IMR-90 (cell line): ENCODE results near the gene CBL. TPM values are rescaled to one million over a fixed set of nuclear protein-coding genes. Genes with fewer than 3 reads are reported as not detected.

Experiments
- ATAC-seq: fragments of 200-7000 bp; cut with Tn5 transposase; 2 replicates; pipeline ENCODE4 v1.9.1; 2020; ENCODE audit warnings: low read depth, mild to moderate bottlenecking, moderate library complexity
- BruUV-seq: library from RNA; stranded (reverse); fragments of 400-500 nt; replicated peaks from 2 replicates; lab custom pipeline; 2021; lab: Mats Ljungman, UMichigan
- CTCF ChIA-PET: fragments of 300-600 bp; formaldehyde crosslinking; extraction: SDS; loops from one replicate; lab custom pipeline; 2021; ENCODE audit warnings: antibody characterized with exemption; lab: Yijun Ruan, JAX
- POLR2A ChIA-PET: fragments of 300-600 bp; sonication (Branson Sonifier 250); formaldehyde crosslinking; loops from one replicate; lab custom pipeline; 2022; ENCODE audit warnings: antibody characterized with exemption; ENCODE audit not compliant: unreplicated experiment; lab: Charles Lee
- DNase-seq: peaks from one replicate; pipeline ENCODE4 v3.0.0; 2013
- H2AFZ ChIP-seq: replicated peaks from 2 replicates; pipeline ENCODE3; 2013; ENCODE audit warnings: low read length, mild to moderate bottlenecking; ENCODE audit not compliant: poor library complexity
- H2AK5ac ChIP-seq: 2 replicates; pipeline ENCODE4 v1.6.1; 2013; ENCODE audit warnings: low read depth, low read length, inconsistent platforms
- H2AK9ac ChIP-seq: replicated peaks from 2 replicates; pipeline ENCODE3; 2013; ENCODE audit warnings: mild to moderate bottlenecking, low read depth, low read length, moderate library complexity; ENCODE audit not compliant: poor library complexity
- H2BK120ac ChIP-seq: 2 replicates; pipeline ENCODE4 v1.6.1; 2013; ENCODE audit warnings: low read depth, low read length, inconsistent platforms
- H2BK15ac ChIP-seq: 3 replicates; pipeline ENCODE4 v1.6.1; 2013; ENCODE audit warnings: low read depth, low read length, inconsistent platforms
- H2BK20ac ChIP-seq: 2 replicates; pipeline ENCODE4 v1.6.1; 2013; ENCODE audit warnings: low read depth, mild to moderate bottlenecking, inconsistent platforms, low read length, moderate library complexity
- H2BK5ac ChIP-seq: 2 replicates; pipeline ENCODE4 v1.6.1; 2013; ENCODE audit warnings: mild to moderate bottlenecking, low read depth, low read length, inconsistent platforms; ENCODE audit not compliant: poor library complexity, severe bottlenecking
- H3K14ac ChIP-seq: replicated peaks from 2 replicates; pipeline ENCODE4 v1.6.1; 2013; ENCODE audit warnings: low read depth, low read length, inconsistent platforms
- H3K18ac ChIP-seq: 2 replicates; pipeline ENCODE4 v1.6.1; 2013; ENCODE audit warnings: low read depth, low read length, control low read depth
- H3K23ac ChIP-seq: 2 replicates; pipeline ENCODE4 v1.6.1; 2013; ENCODE audit warnings: low read depth, low read length, inconsistent platforms
- H3K27ac ChIP-seq: 2 replicates; pipeline ENCODE4 v1.5.1; 2013; ENCODE audit warnings: mild to moderate bottlenecking, control low read depth, low read length; ENCODE audit not compliant: insufficient read depth
- H3K27me3 ChIP-seq: 2 replicates; pipeline ENCODE4 v1.6.1; 2013; ENCODE audit warnings: low read length; ENCODE audit not compliant: control insufficient read depth, insufficient read depth
- H3K36me3 ChIP-seq: 2 replicates; pipeline ENCODE4 v1.6.1; 2013; ENCODE audit warnings: low read length, mixed read lengths; ENCODE audit not compliant: control insufficient read depth, insufficient read depth
- H3K4ac ChIP-seq: 2 replicates; pipeline ENCODE4 v1.6.1; 2013; ENCODE audit warnings: low read depth, low read length, inconsistent platforms
- H3K4me1 ChIP-seq: 2 replicates; pipeline ENCODE4 v1.6.1; 2013; ENCODE audit warnings: low read length, mixed read lengths; ENCODE audit not compliant: control insufficient read depth, insufficient read depth
- H3K4me2 ChIP-seq: 2 replicates; pipeline ENCODE4 v1.6.1; 2013; ENCODE audit warnings: low read depth, mild to moderate bottlenecking, control low read depth, low read length, moderate library complexity
- H3K4me3 ChIP-seq: 2 replicates; pipeline ENCODE4 v1.5.1; 2013; ENCODE audit warnings: low read depth, mild to moderate bottlenecking, control low read depth, low read length, moderate library complexity; ENCODE audit not compliant: insufficient read depth
- H3K56ac ChIP-seq: 2 replicates; pipeline ENCODE4 v1.6.1; 2013; ENCODE audit warnings: low read length, inconsistent platforms; ENCODE audit not compliant: insufficient read depth; ENCODE audit errors: extremely low read depth
- H3K79me1 ChIP-seq, 2 experiments: 2 replicates each; pipeline ENCODE4 v1.6.1; 2013; ENCODE audit warnings: low read length in 2 of 2, inconsistent platforms in 1 of 2, low read depth in 1 of 2
- H3K9ac ChIP-seq: 2 replicates; pipeline ENCODE4 v1.6.1; 2013; ENCODE audit warnings: low read depth, low read length, control low read depth
- H3K9me1 ChIP-seq: 2 replicates; pipeline ENCODE4 v1.6.1; 2013; ENCODE audit warnings: low read length, inconsistent platforms; ENCODE audit not compliant: insufficient read depth
- H3K9me3 ChIP-seq: 2 replicates; pipeline ENCODE4 v1.6.1; 2013; ENCODE audit warnings: low read length; ENCODE audit not compliant: control insufficient read depth, insufficient read depth
- H4K20me1 ChIP-seq: 2 replicates; pipeline ENCODE4 v1.6.1; 2013; ENCODE audit warnings: low read length, inconsistent platforms; ENCODE audit not compliant: insufficient read depth
- H4K5ac ChIP-seq: 2 replicates; pipeline ENCODE4 v1.6.1; 2013; ENCODE audit warnings: mild to moderate bottlenecking, low read depth, low read length, control low read depth
- H4K8ac ChIP-seq, 2 experiments: 2 replicates each; pipeline ENCODE4 v1.6.1; 2013; ENCODE audit warnings: low read depth in 2 of 2, low read length in 2 of 2, control low read depth in 1 of 2, inconsistent platforms in 1 of 2
- H4K91ac ChIP-seq: 2 replicates; pipeline ENCODE4 v1.6.1; 2013; ENCODE audit warnings: low read depth, low read length, inconsistent platforms; ENCODE audit not compliant: insufficient read depth
- CEBPB ChIP-seq: IDR thresholded peaks from 2 replicates; pipeline ENCODE4 v1.6.1; 2012; ENCODE audit warnings: low read depth, low read length, improper control_type of control experiment
- CHD1 ChIP-seq: IDR thresholded peaks from 2 replicates; pipeline ENCODE4 v1.6.1; 2012; ENCODE audit warnings: low read depth, low read length, improper control_type of control experiment
- ELK1 ChIP-seq: fragments of 150-350 bp; IDR thresholded peaks from 2 replicates; pipeline ENCODE4 v1.6.1; 2016; ENCODE audit warnings: low read depth, mild to moderate bottlenecking, low read length, moderate library complexity, borderline replicate concordance
- FOS ChIP-seq: fragments of 150-350 bp; IDR thresholded peaks from 2 replicates; pipeline ENCODE4 v1.6.1; 2016; ENCODE audit warnings: low read depth, low read length
- MAFK ChIP-seq: IDR thresholded peaks from 2 replicates; pipeline ENCODE4 v1.6.1; 2012; ENCODE audit warnings: low read depth, low read length, improper control_type of control experiment
- RAD21 ChIP-seq: IDR thresholded peaks from 2 replicates; pipeline ENCODE4 v1.6.1; 2012; ENCODE audit warnings: low read length, improper control_type of control experiment
- RCOR1 ChIP-seq: IDR thresholded peaks from 2 replicates; pipeline ENCODE4 v1.6.1; 2012; ENCODE audit warnings: mild to moderate bottlenecking, low read length, improper control_type of control experiment; ENCODE audit not compliant: insufficient replicate concordance
- RFX5 ChIP-seq: IDR thresholded peaks from 2 replicates; pipeline ENCODE4 v1.8.0; 2012; ENCODE audit warnings: low read depth, mild to moderate bottlenecking, low read length, moderate library complexity
- SMC3 ChIP-seq: fragments of 150-350 bp; IDR thresholded peaks from 2 replicates; pipeline ENCODE4 v1.6.1; 2016; ENCODE audit warnings: low read depth, mild to moderate bottlenecking, antibody characterized with exemption, low read length, moderate library complexity
- USF2 ChIP-seq: fragments of 150-350 bp; IDR thresholded peaks from 2 replicates; pipeline ENCODE4 v1.6.1; 2017; ENCODE audit warnings: mild to moderate bottlenecking, antibody characterized with exemption, low read length, low read depth
- WGBS, 2 experiments: methylation state at CpG; one replicate each; pipeline versions ENCODE4 v1.1.5 to v1.1.7; 2013; ENCODE audit warnings: missing lambda C conversion rate in 2 of 2; ENCODE audit not compliant: insufficient read length in 1 of 2; ENCODE audit errors: extremely low coverage in 2 of 2; 5-methylcytosine and 5-hydroxymethylcytosine counted together
- dilution Hi-C: fragments of 300-500 bp; cut with HindIII; formaldehyde crosslinking; loops from one replicate; pipeline ENCODE4 v1.14.3; 2018; ENCODE audit warnings: low sequenced_read_pairs; ENCODE audit not compliant: unreplicated experiment
- in situ Hi-C: fragments of 300-500 bp; cut with MboI; formaldehyde crosslinking; loops from 3 replicates; pipeline ENCODE4 v1.14.3; 2019; ENCODE audit warnings: low sequenced_read_pairs, inconsistent platforms, mixed read lengths
- intact Hi-C: fragments of 100-400 bp; cut with micrococcal nuclease; formaldehyde crosslinking; loops from 2 replicates; pipeline ENCODE4 v1.10.0; 2022
- polyA plus RNA-seq, 3 experiments: library from polyadenylated mRNA; depleted of rRNA; stranded (reverse); fragments of >200 nt; gene quantifications; 2 replicates each; pipeline ENCODE4 v1.2.3, GENCODE V29; 2012; ENCODE audit warnings: low replicate concordance in 1 of 3
- total RNA-seq: library from RNA; depleted of rRNA; stranded (reverse); fragments of >200 nt; gene quantifications from 2 replicates; pipeline ENCODE4 v1.2.3, GENCODE V29; 2012

The CBL gene
- total and polyA plus RNA-seq, 2 of the 4 experiments (the other 2 are of a cell fraction), result 6.1 to 11.8 TPM

GRCh38 chr11:119187123-119187892, 18.8 kb upstream of the CBL start:
- Histone ChIP-seq H3K27ac (no peak overlapping the region), H3K36me3 (peaks cover 3% of the 10 kb centered on the region; the same call in 1 of the 2 replicates), H4K5ac (no peak overlapping the region), H2BK120ac (no peak overlapping the region), H2AFZ (no peak overlapping the region), H2BK15ac (no peak overlapping the region), H3K9ac (no peak overlapping the region), H3K23ac (no peak overlapping the region), H2AK9ac (peak overlapping the region; percentile 42), H3K4me2 (no peak overlapping the region), H2BK5ac (no peak overlapping the region), H3K4ac (no peak overlapping the region), H3K9me1 (no peaks in the 10 kb centered on the region), H2BK20ac (no peak overlapping the region), H3K4me1 (no peaks in the 10 kb centered on the region), H3K56ac (no peak overlapping the region), H4K91ac (no peak overlapping the region), H3K79me1 (no peaks in the 10 kb centered on the region), H2AK5ac (no peak overlapping the region), H3K9me3 (no peaks in the 10 kb centered on the region), H3K27me3 (peaks cover 28% of the 10 kb centered on the region), H3K18ac (no peak overlapping the region), H4K8ac (no peak overlapping the region), H3K4me3 (no peak overlapping the region), H3K14ac (no peak overlapping the region), H4K20me1 (no peaks in the 10 kb centered on the region)
- ATAC-seq (no peak), DNase-seq (no peak)
- intact Hi-C loops (no loop called here), in situ Hi-C loops (no loop called here), dilution Hi-C loops (no loop called here)
- 77% methylated on average over 6 of the region's 21 CpGs; no CpG with 5 or more reads in 1 of the 2 experiments for WGBS, 2 experiments
- POLR2A ChIA-PET, result interaction anchor here (0.6 kb wide), 1 partner anchor 78 kb away, joined by 18 read pairs; no protein-coding TSS in a partner anchor
- CTCF ChIA-PET, result no interaction called here
- BruUV-seq, result no TSS peak
- TF ChIP-seq USF2, result no peak
- TF ChIP-seq FOS, result no peak
- no peak for TF ChIP-seq CHD1
- TF ChIP-seq ELK1, result no peak
- no peak for TF ChIP-seq RFX5
- no peak for TF ChIP-seq CEBPB
- no peak for TF ChIP-seq RAD21
- TF ChIP-seq SMC3, result no peak
- TF ChIP-seq MAFK, result no peak
- TF ChIP-seq RCOR1, result no peak
